ENCODE results near the gene SMAP2. TPM values are rescaled to one million over a fixed set of nuclear protein-coding genes. Genes with fewer than 3 reads are reported as not detected.

SMAP2 gene
- total and polyA plus RNA-seq, 2 donors = 55.2 to 251 TPM

DNA sequence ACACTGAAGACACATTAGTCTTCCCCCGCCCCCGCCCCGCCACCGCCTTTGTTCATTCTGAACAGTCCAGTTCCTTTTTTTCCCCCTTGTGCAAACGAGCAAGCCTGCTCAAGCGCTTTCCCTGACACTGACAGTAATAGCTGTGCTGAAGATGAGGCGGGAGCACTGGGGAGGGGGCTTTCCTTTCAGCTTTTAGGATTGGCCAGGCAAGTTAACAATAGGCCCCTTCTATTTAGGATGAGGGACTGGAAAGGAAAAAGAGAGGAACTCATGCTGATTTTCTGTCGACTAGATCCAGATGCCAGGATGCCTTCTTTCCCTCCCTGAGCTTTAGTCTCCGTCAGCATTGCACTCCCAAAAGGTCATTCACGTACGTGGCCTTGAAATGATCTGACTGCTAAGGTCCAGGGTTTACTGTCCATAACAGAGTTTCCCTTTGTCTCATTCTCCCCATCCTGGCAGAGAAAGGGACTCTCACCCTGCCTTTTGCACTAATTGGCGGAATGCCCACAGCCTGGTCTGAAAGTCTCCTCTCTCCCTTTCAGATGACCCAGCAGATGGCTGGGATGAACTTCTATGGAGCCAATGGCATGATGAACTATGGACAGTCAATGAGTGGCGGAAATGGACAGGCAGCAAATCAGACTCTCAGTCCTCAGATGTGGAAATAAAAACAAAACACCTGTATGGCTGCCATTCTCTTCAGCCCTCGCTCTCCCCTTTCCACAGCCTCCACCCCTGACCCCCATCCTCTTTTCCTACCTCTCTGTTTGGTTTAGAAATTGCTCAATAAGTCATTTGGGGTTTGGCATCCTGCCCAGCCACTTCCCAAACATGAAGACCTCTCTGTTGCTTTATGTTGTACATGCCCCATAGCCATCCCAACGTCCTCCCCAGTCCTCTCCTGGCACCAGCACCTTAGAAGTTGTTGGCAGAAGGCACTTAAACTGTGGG is 48.2 kb downstream of the SMAP2 start:
- H3K9me3 ChIP-seq (ENCODE audit: control insufficient read depth in 2 of 2, insufficient read depth in 1 of 2, low read length in 1 of 2) = no peaks in the 10 kb centered on the region
- H3K4me1 ChIP-seq (ENCODE audit: control insufficient read depth in 2 of 2, insufficient read depth in 2 of 2, low read length in 2 of 2) = peaks cover 0 to 7% of the 10 kb centered on the region in 2 donors
- no peaks in the 10 kb centered on the region for H3K27me3 ChIP-seq (ENCODE audit: control insufficient read depth in 2 of 2, insufficient read depth in 1 of 2, low read length in 1 of 2)
- DNase-seq (ENCODE audit: low read depth in 6 of 9, low spot score in 9 of 9) = no peak
- no peak overlapping the region for H3K27ac ChIP-seq (ENCODE audit: low read depth in 1 of 2, low read length in 1 of 2)
- peaks cover 42 to 64% of the 10 kb centered on the region in 2 donors for H3K36me3 ChIP-seq (ENCODE audit: control insufficient read depth in 2 of 2, insufficient read depth in 2 of 2, low read length in 1 of 2)
- WGBS = 72% methylated on average over 15 of the region's 15 CpGs
- no peak overlapping the region for H3K4me3 ChIP-seq (ENCODE audit: low read length in 2 of 2)

DNA sequence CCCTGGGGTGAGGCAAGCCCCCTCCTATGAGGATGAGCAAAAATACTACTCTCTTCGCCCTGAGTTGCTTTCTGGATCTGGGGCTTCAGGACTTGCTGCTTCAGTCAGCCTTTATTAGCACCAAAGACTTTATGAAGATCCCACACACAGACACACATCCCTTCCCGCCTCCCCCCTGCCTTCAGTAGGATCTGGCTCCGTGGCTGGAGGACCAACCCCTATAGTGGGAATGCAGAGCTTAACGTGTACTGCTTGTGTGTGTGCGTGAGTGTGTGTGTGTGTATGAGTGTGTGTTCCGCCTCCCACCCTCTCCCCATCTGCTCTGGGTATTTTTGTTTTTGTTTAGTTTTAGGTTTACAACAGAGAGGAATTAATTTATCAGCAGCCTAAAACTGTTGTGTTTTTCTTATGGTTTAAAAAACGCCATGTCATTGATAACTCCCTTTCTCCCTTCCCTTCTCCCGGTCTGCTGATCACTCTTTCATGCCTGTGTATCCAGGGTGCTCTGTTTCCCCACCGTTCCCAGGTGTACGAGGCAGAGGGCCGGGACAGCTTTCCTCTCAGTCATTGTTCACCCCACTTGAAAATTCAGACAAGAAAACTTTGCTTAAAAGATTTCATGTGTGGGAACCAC is 49.2 kb downstream of the SMAP2 start:
- no peak overlapping the region for H3K27ac ChIP-seq (ENCODE audit: low read depth in 1 of 2, low read length in 1 of 2)
- H3K36me3 ChIP-seq (ENCODE audit: control insufficient read depth in 2 of 2, insufficient read depth in 2 of 2, low read length in 1 of 2) = peaks cover 33 to 53% of the 10 kb centered on the region in 2 donors
- H3K27me3 ChIP-seq (ENCODE audit: control insufficient read depth in 2 of 2, insufficient read depth in 1 of 2, low read length in 1 of 2) = no peaks in the 10 kb centered on the region
- no peak for DNase-seq (ENCODE audit: low read depth in 6 of 9, low spot score in 9 of 9)
- H3K4me3 ChIP-seq (ENCODE audit: low read length in 2 of 2) = no peak overlapping the region
- peaks cover 0 to 7% of the 10 kb centered on the region in 2 donors for H3K4me1 ChIP-seq (ENCODE audit: control insufficient read depth in 2 of 2, insufficient read depth in 2 of 2, low read length in 2 of 2)
- 93% methylated on average over 11 of the region's 11 CpGs for WGBS
- no peaks in the 10 kb centered on the region for H3K9me3 ChIP-seq (ENCODE audit: control insufficient read depth in 2 of 2, insufficient read depth in 1 of 2, low read length in 1 of 2)

DNA sequence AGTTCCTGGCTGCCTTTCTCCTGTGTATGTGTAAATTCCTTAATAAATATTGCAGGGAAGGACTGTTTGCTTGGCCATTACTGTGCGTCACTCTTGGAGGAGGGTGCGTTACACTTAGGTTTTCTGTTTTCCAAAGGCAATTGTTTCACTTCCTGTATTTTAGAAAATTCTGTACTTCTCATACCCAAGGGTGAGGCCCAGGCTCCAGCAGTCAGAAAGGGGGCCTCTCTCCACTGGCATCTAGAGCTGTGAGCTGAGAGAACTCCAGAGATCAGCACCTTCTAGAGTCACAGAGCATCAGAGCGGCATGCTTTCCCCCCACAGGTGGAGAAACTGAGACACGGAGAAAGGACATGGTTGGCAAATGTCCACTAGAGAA is 49.7 kb downstream of the SMAP2 start:
- peak overlapping the region in 1 of 2 donors; percentile 5 for H3K27ac ChIP-seq (ENCODE audit: low read depth in 1 of 2, low read length in 1 of 2)

DNA sequence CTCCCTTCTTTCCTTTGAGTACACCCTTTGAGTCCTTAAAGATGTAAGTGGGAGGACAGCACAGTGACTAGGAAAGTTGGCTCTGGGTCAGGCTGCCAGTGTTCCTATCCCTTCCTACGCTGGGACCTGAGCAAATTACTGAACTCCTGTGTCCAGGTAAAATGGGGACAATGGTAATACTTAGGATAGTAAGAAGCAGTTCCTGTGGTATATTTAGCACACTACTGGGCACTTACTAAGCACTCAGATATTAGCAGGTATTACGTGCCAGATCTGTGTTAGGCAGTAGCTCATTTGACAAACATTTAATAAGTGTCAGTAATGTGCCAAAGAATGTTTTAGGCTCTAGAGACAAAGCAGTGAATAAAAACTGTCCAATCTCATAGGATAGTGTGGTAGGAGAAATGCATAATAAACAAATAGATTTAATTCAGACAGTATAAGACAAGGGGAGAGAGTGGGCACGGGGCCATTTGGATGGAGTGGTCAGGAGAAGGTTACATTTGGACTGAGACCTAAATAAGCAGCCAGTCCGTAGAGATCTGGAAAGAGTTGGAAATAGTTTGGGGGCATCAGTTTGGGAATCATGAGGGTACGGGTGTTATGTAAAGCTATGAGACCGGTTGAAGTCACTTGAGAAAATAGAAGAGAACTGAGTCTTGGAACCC is 50.6 kb downstream of the SMAP2 start:
- no peak for DNase-seq (ENCODE audit: low read depth in 6 of 9, low spot score in 9 of 9)
- Histone ChIP-seq H3K4me1 (ENCODE audit: control insufficient read depth in 2 of 2, insufficient read depth in 2 of 2, low read length in 2 of 2) (peaks cover 0 to 7% of the 10 kb centered on the region in 2 donors), H3K27ac (ENCODE audit: low read depth in 1 of 2, low read length in 1 of 2) (no peak overlapping the region), H3K36me3 (ENCODE audit: control insufficient read depth in 2 of 2, insufficient read depth in 2 of 2, low read length in 1 of 2) (peaks cover 33 to 44% of the 10 kb centered on the region in 2 donors), H3K9me3 (ENCODE audit: control insufficient read depth in 2 of 2, insufficient read depth in 1 of 2, low read length in 1 of 2) (no peaks in the 10 kb centered on the region), H3K27me3 (ENCODE audit: control insufficient read depth in 2 of 2, insufficient read depth in 1 of 2, low read length in 1 of 2) (no peaks in the 10 kb centered on the region), H3K4me3 (ENCODE audit: low read length in 2 of 2) (no peak overlapping the region)
- WGBS = 97% methylated on average over 6 of the region's 6 CpGs

More for the DNA sequence above, 49.7 kb downstream of the SMAP2 start:
- no peak for DNase-seq (ENCODE audit: low read depth in 6 of 9, low spot score in 9 of 9)
- peaks cover 33 to 53% of the 10 kb centered on the region in 2 donors for H3K36me3 ChIP-seq (ENCODE audit: control insufficient read depth in 2 of 2, insufficient read depth in 2 of 2, low read length in 1 of 2)
- no peaks in the 10 kb centered on the region for H3K9me3 ChIP-seq (ENCODE audit: control insufficient read depth in 2 of 2, insufficient read depth in 1 of 2, low read length in 1 of 2)
- H3K4me1 ChIP-seq (ENCODE audit: control insufficient read depth in 2 of 2, insufficient read depth in 2 of 2, low read length in 2 of 2) = peaks cover 0 to 7% of the 10 kb centered on the region in 2 donors
- H3K4me3 ChIP-seq (ENCODE audit: low read length in 2 of 2) = no peak overlapping the region
- H3K27me3 ChIP-seq (ENCODE audit: control insufficient read depth in 2 of 2, insufficient read depth in 1 of 2, low read length in 1 of 2) = no peaks in the 10 kb centered on the region
- 97% methylated on average over 4 of the region's 4 CpGs for WGBS

DNA sequence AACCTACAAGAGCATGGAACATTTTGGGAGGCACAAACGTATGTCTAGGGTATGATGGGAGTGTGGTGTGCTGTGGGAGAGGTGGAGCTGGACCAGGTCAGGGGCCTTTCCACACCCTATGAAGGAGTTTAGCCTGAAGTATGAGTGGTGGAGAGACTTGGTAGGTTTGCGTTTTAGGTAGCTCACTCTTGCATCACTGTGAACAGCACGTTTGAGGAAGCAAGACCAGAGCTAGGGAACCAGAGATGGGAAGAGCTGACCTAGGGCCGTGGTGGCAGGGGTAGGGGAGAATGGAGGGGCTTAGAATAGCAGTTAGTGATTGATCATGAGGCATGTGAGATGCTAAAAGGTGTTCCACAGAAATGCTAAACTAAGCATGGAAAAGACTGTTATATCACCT is 51.7 kb downstream of the SMAP2 start:
- H3K4me3 ChIP-seq (ENCODE audit: low read length in 2 of 2) = no peak overlapping the region
- no peaks in the 10 kb centered on the region for H3K27me3 ChIP-seq (ENCODE audit: control insufficient read depth in 2 of 2, insufficient read depth in 1 of 2, low read length in 1 of 2)
- no peak overlapping the region for H3K27ac ChIP-seq (ENCODE audit: low read depth in 1 of 2, low read length in 1 of 2)
- 94% methylated on average over 4 of the region's 4 CpGs for WGBS
- H3K9me3 ChIP-seq (ENCODE audit: control insufficient read depth in 2 of 2, insufficient read depth in 1 of 2, low read length in 1 of 2) = no peaks in the 10 kb centered on the region
- no peak for DNase-seq (ENCODE audit: low read depth in 6 of 9, low spot score in 9 of 9)
- H3K4me1 ChIP-seq (ENCODE audit: control insufficient read depth in 2 of 2, insufficient read depth in 2 of 2, low read length in 2 of 2) = peaks cover 0 to 7% of the 10 kb centered on the region in 2 donors
- H3K36me3 ChIP-seq (ENCODE audit: control insufficient read depth in 2 of 2, insufficient read depth in 2 of 2, low read length in 1 of 2) = peaks cover 33 to 35% of the 10 kb centered on the region in 2 donors

DNA sequence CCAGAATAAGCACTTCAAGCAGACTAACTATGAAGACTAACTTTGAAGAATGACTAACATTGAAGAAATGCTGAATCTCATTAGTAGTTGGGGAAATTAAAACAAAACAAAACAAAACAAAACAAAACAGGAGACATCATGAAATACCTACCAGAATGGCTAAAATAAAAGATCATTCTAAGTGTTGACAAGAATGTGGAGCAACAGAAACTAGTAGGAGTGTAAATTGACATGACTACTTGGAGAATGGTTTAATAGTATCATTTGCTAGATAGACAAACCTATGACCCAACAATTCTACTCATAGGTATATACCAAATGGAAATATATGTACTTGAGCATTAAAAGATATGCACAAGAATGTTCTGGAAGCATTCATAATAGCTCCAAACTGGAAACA is 57.9 kb downstream of the SMAP2 start:
- DNase-seq (ENCODE audit: low read depth in 6 of 9, low spot score in 9 of 9) = no peak
- H3K9me3 ChIP-seq (ENCODE audit: control insufficient read depth in 2 of 2, insufficient read depth in 1 of 2, low read length in 1 of 2) = no peaks in the 10 kb centered on the region
- H3K27me3 ChIP-seq (ENCODE audit: control insufficient read depth in 2 of 2, insufficient read depth in 1 of 2, low read length in 1 of 2) = no peaks in the 10 kb centered on the region
- no peak overlapping the region for H3K4me3 ChIP-seq (ENCODE audit: low read length in 2 of 2)
- no peaks in the 10 kb centered on the region for H3K4me1 ChIP-seq (ENCODE audit: control insufficient read depth in 2 of 2, insufficient read depth in 2 of 2, low read length in 2 of 2)
- no peak overlapping the region for H3K27ac ChIP-seq (ENCODE audit: low read depth in 1 of 2, low read length in 1 of 2)
- no peaks in the 10 kb centered on the region for H3K36me3 ChIP-seq (ENCODE audit: control insufficient read depth in 2 of 2, insufficient read depth in 2 of 2, low read length in 1 of 2)

DNA sequence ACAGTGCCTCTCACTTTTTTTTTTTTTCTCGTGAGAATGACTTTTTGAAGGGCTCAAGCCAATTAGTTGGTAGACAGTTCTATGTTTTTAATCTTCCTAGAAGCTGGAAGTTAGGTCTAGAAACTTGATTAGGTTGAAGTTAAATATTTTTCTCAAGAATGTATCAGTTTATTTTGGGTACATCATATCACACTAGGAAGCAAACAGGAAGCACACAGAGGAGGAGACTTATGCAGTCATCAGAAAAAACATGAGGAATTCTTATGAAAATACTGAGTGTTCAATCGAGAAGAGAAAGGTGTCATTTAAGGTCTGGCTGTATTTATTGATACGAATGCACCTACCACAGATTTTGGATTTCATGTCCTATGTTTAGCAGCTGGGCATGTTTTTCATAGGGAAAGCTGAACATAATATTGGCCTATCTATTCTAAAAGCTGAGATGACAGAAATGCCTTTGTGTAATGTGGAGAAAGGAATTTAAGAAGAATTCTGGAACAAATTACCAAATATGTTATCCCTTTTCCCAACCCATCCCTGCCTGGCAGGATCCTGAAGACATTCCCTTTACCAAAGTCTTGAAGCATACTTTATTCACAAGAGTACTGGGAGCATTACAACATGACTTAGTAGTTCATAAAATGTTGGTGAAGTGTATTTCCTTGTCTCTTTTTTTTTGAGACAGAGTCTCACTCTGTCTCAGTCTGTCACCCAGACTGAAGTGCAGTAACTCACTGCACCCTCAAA is 59.3 kb downstream of the SMAP2 start:
- H3K27me3 ChIP-seq (ENCODE audit: control insufficient read depth in 2 of 2, insufficient read depth in 1 of 2, low read length in 1 of 2) = no peaks in the 10 kb centered on the region
- no peak for DNase-seq (ENCODE audit: low read depth in 6 of 9, low spot score in 9 of 9)
- H3K4me1 ChIP-seq (ENCODE audit: control insufficient read depth in 2 of 2, insufficient read depth in 2 of 2, low read length in 2 of 2) = no peaks in the 10 kb centered on the region
- H3K27ac ChIP-seq (ENCODE audit: low read depth in 1 of 2, low read length in 1 of 2) = no peak overlapping the region
- no peaks in the 10 kb centered on the region for H3K9me3 ChIP-seq (ENCODE audit: control insufficient read depth in 2 of 2, insufficient read depth in 1 of 2, low read length in 1 of 2)
- H3K4me3 ChIP-seq (ENCODE audit: low read length in 2 of 2) = no peak overlapping the region
- WGBS = 91% methylated on average over 3 of the region's 3 CpGs
- no peaks in the 10 kb centered on the region for H3K36me3 ChIP-seq (ENCODE audit: control insufficient read depth in 2 of 2, insufficient read depth in 2 of 2, low read length in 1 of 2)

DNA sequence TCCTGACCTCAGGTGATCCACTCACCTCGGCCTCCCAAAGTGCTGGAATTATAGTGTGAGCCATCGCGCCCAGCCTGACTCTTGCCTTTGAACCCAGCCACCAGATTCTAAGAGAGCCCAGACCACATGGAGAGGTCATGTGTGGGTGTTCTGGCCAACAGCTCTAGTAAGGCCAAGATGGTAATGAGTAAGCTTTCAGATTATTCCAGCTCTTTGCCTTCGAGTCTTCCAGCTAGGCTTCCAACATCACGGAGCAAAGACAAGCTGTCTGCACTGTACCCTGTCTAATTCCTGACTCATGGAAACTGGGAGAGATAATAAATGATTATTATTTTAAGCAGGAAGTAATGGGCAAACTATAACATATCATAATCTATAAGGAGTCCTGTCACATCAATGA is 61.9 kb downstream of the SMAP2 start:
- H3K36me3 ChIP-seq (ENCODE audit: control insufficient read depth in 2 of 2, insufficient read depth in 2 of 2, low read length in 1 of 2) = no peaks in the 10 kb centered on the region
- H3K4me1 ChIP-seq (ENCODE audit: control insufficient read depth in 2 of 2, insufficient read depth in 2 of 2, low read length in 2 of 2) = no peaks in the 10 kb centered on the region
- WGBS = 97% methylated on average over 5 of the region's 5 CpGs
- H3K9me3 ChIP-seq (ENCODE audit: control insufficient read depth in 2 of 2, insufficient read depth in 1 of 2, low read length in 1 of 2) = no peaks in the 10 kb centered on the region
- no peak overlapping the region for H3K27ac ChIP-seq (ENCODE audit: low read depth in 1 of 2, low read length in 1 of 2)
- DNase-seq (ENCODE audit: low read depth in 6 of 9, low spot score in 9 of 9) = no peak
- H3K4me3 ChIP-seq (ENCODE audit: low read length in 2 of 2) = no peak overlapping the region
- no peaks in the 10 kb centered on the region for H3K27me3 ChIP-seq (ENCODE audit: control insufficient read depth in 2 of 2, insufficient read depth in 1 of 2, low read length in 1 of 2)

Measured in thymus (tissue), 11 donors.